ENCODE results near the gene ZBED4. TPM values are rescaled to one million over a fixed set of nuclear protein-coding genes. Genes with fewer than 3 reads are reported as not detected.

Gene ZBED4
- total and polyA plus RNA-seq, 4 experiments from 2014 or later: 6.7 to 18.6 (median 13.9) TPM

- peaks cover 62% of the 10 kb centered on the region in 2 donors for H3K36me3 Mint-ChIP-seq
- no peaks in the 10 kb centered on the region for H3K27me3 Mint-ChIP-seq
- ChIA-PET POLR2A (ENCODE audit: partially characterized antibody) (no interaction called here), CTCF (ENCODE audit: partially characterized antibody) (no interaction called here)
- H3K4me3 ChIP-seq (ENCODE audit: low read length in 2 of 2): no peak overlapping the region
- H3K9me3 Mint-ChIP-seq: no peaks in the 10 kb centered on the region
- H3K4me3 Mint-ChIP-seq: no peak overlapping the region
- no peak overlapping the region for H3K27ac ChIP-seq (ENCODE audit: low read depth, low read length)
- H3K27me3 ChIP-seq (ENCODE audit: insufficient read depth, low read length): no peaks in the 10 kb centered on the region
- H3K4me1 Mint-ChIP-seq: peaks cover 20 to 36% (median 28%) of the 10 kb centered on the region in 4 donors
- no peaks in the 10 kb centered on the region for H3K9me3 ChIP-seq (ENCODE audit: control insufficient read depth in 1 of 2, low read length in 2 of 2)
- peaks cover 23% of the 10 kb centered on the region for H3K4me1 ChIP-seq (ENCODE audit: insufficient read depth, low read length)
- intact Hi-C loops (cut with micrococcal nuclease): loop anchor here (10.0 kb wide), 1 partner anchor 120 kb away; no protein-coding TSS in a partner anchor
- peaks cover 35% of the 10 kb centered on the region for H3K36me3 ChIP-seq (ENCODE audit: insufficient read depth, low read length)
- peak overlapping the region in 1 of 7 donors; percentile 5 for H3K27ac Mint-ChIP-seq
- no peak for DNase-seq
These were observed 31.0 kb downstream of the ZBED4 start for GRCh38 chr22:49884503-49885260.

- CTCF ChIA-PET (ENCODE audit: partially characterized antibody): no interaction called here
- DNase-seq: no peak
- intact Hi-C loops (cut with micrococcal nuclease): loop anchor here (10.0 kb wide), 1 partner anchor 120 kb away; no protein-coding TSS in a partner anchor
- Mint-ChIP-seq H3K27me3 (no peaks in the 10 kb centered on the region), H3K4me3 (no peak overlapping the region), H3K36me3 (peaks cover 59 to 62% of the 10 kb centered on the region in 2 donors), H3K9me3 (no peaks in the 10 kb centered on the region), H3K4me1 (peaks cover 16 to 30% (median 23%) of the 10 kb centered on the region in 4 donors), H3K27ac (peak overlapping the region in 1 of 7 donors; percentile 15)
- H3K9me3 ChIP-seq (ENCODE audit: control insufficient read depth in 1 of 2, low read length in 2 of 2): no peaks in the 10 kb centered on the region
- no peaks in the 10 kb centered on the region for H3K27me3 ChIP-seq (ENCODE audit: insufficient read depth, low read length)
- POLR2A ChIA-PET (ENCODE audit: partially characterized antibody): no interaction called here
- no peak overlapping the region for H3K4me3 ChIP-seq (ENCODE audit: low read length in 2 of 2)
- H3K36me3 ChIP-seq (ENCODE audit: insufficient read depth, low read length): peaks cover 35% of the 10 kb centered on the region
- H3K4me1 ChIP-seq (ENCODE audit: insufficient read depth, low read length): peaks cover 19% of the 10 kb centered on the region
- no peak overlapping the region for H3K27ac ChIP-seq (ENCODE audit: low read depth, low read length)
These were observed 31.6 kb downstream of the ZBED4 start for GRCh38 chr22:49885281-49885680.

- Mint-ChIP-seq H3K27ac (peak overlapping the region in 1 of 7 donors; percentile 12), H3K27me3 (no peaks in the 10 kb centered on the region), H3K36me3 (peaks cover 57 to 64% of the 10 kb centered on the region in 2 donors), H3K4me1 (peaks cover 13 to 25% (median 20%) of the 10 kb centered on the region in 4 donors), H3K4me3 (no peak overlapping the region), H3K9me3 (no peaks in the 10 kb centered on the region)
- no peak for DNase-seq
- intact Hi-C loops (cut with micrococcal nuclease): loop anchor here (10.0 kb wide), 1 partner anchor 121 kb away; no protein-coding TSS in a partner anchor
- ChIA-PET POLR2A (ENCODE audit: partially characterized antibody) (no interaction called here), CTCF (ENCODE audit: partially characterized antibody) (no interaction called here)
- no peak overlapping the region for H3K4me3 ChIP-seq (ENCODE audit: low read length in 2 of 2)
- H3K27ac ChIP-seq (ENCODE audit: low read depth, low read length): no peak overlapping the region
- no peaks in the 10 kb centered on the region for H3K27me3 ChIP-seq (ENCODE audit: insufficient read depth, low read length)
- H3K4me1 ChIP-seq (ENCODE audit: insufficient read depth, low read length): peaks cover 13% of the 10 kb centered on the region
- peaks cover 35% of the 10 kb centered on the region for H3K36me3 ChIP-seq (ENCODE audit: insufficient read depth, low read length)
- no peaks in the 10 kb centered on the region for H3K9me3 ChIP-seq (ENCODE audit: control insufficient read depth in 1 of 2, low read length in 2 of 2)
These were observed 32.2 kb downstream of the ZBED4 start for GRCh38 chr22:49885881-49886280.

- Mint-ChIP-seq H3K9me3 (peaks cover 0 to 6% (median 0%) of the 10 kb centered on the region in 8 donors), H3K36me3 (peaks cover 63 to 69% of the 10 kb centered on the region in 2 donors), H3K27ac (peak overlapping the region in 1 of 7 donors; percentile 68), H3K27me3 (no peaks in the 10 kb centered on the region), H3K4me3 (peak overlapping the region in 1 of 8 donors; percentile 22), H3K4me1 (peaks cover 13 to 24% (median 19%) of the 10 kb centered on the region in 4 donors)
- Histone ChIP-seq H3K27me3 (ENCODE audit: insufficient read depth, low read length) (no peaks in the 10 kb centered on the region), H3K27ac (ENCODE audit: low read depth, low read length) (no peak overlapping the region), H3K36me3 (ENCODE audit: insufficient read depth, low read length) (peaks cover 35% of the 10 kb centered on the region), H3K4me3 (ENCODE audit: low read length in 2 of 2) (no peak overlapping the region), H3K4me1 (ENCODE audit: insufficient read depth, low read length) (peaks cover 7% of the 10 kb centered on the region), H3K9me3 (ENCODE audit: control insufficient read depth in 1 of 2, low read length in 2 of 2) (no peaks in the 10 kb centered on the region)
- ChIA-PET POLR2A (ENCODE audit: partially characterized antibody) (no interaction called here), CTCF (ENCODE audit: partially characterized antibody) (no interaction called here)
- intact Hi-C loops (cut with micrococcal nuclease): loop anchor here (10.0 kb wide), 1 partner anchor 122 kb away; no protein-coding TSS in a partner anchor
- no peak for DNase-seq
These were observed 32.9 kb downstream of the ZBED4 start for GRCh38 chr22:49886346-49887063.

GRCh38 chr22:49887064-49887451 lies 33.4 kb downstream of the ZBED4 start:
- H3K4me3 Mint-ChIP-seq: peak overlapping the region in 1 of 8 donors; percentile 22
- Histone ChIP-seq H3K4me3 (ENCODE audit: low read length in 2 of 2) (no peak overlapping the region), H3K36me3 (ENCODE audit: insufficient read depth, low read length) (peaks cover 35% of the 10 kb centered on the region), H3K27me3 (ENCODE audit: insufficient read depth, low read length) (no peaks in the 10 kb centered on the region), H3K9me3 (ENCODE audit: control insufficient read depth in 1 of 2, low read length in 2 of 2) (no peaks in the 10 kb centered on the region), H3K27ac (ENCODE audit: low read depth, low read length) (no peak overlapping the region), H3K4me1 (ENCODE audit: insufficient read depth, low read length) (peaks cover 2% of the 10 kb centered on the region)
- ChIA-PET CTCF (ENCODE audit: partially characterized antibody) (no interaction called here), POLR2A (ENCODE audit: partially characterized antibody) (no interaction called here)
- H3K36me3 Mint-ChIP-seq: peaks cover 65 to 71% of the 10 kb centered on the region in 2 donors
- no peaks in the 10 kb centered on the region for H3K27me3 Mint-ChIP-seq
- H3K27ac Mint-ChIP-seq: peak overlapping the region in 1 of 7 donors; percentile 22
- no peak for DNase-seq
- peaks cover 10 to 19% (median 14%) of the 10 kb centered on the region in 4 donors for H3K4me1 Mint-ChIP-seq
- H3K9me3 Mint-ChIP-seq: peaks cover 0 to 6% (median 0%) of the 10 kb centered on the region in 8 donors
- intact Hi-C loops (cut with micrococcal nuclease): loop anchor here (10.0 kb wide), 1 partner anchor 122 kb away; no protein-coding TSS in a partner anchor

- no peaks in the 10 kb centered on the region for H3K4me1 ChIP-seq (ENCODE audit: insufficient read depth, low read length)
- H3K9me3 ChIP-seq (ENCODE audit: control insufficient read depth in 1 of 2, low read length in 2 of 2): no peaks in the 10 kb centered on the region
- Mint-ChIP-seq H3K4me3 (no peak overlapping the region), H3K4me1 (peaks cover 6 to 14% (median 10%) of the 10 kb centered on the region in 4 donors), H3K27me3 (no peaks in the 10 kb centered on the region), H3K9me3 (peaks cover 0 to 6% (median 0%) of the 10 kb centered on the region in 8 donors), H3K36me3 (peaks cover 65 to 71% of the 10 kb centered on the region in 2 donors), H3K27ac (no peak overlapping the region)
- H3K36me3 ChIP-seq (ENCODE audit: insufficient read depth, low read length): peaks cover 35% of the 10 kb centered on the region
- H3K27me3 ChIP-seq (ENCODE audit: insufficient read depth, low read length): no peaks in the 10 kb centered on the region
- no peak for DNase-seq
- intact Hi-C loops (cut with micrococcal nuclease): loop anchor here (10.0 kb wide), 1 partner anchor 123 kb away; no protein-coding TSS in a partner anchor
- H3K4me3 ChIP-seq (ENCODE audit: low read length in 2 of 2): no peak overlapping the region
- CTCF ChIA-PET (ENCODE audit: partially characterized antibody): no interaction called here
- POLR2A ChIA-PET (ENCODE audit: partially characterized antibody): no interaction called here
- no peak overlapping the region for H3K27ac ChIP-seq (ENCODE audit: low read depth, low read length)
These were observed 34.1 kb downstream of the ZBED4 start for GRCh38 chr22:49887702-49888101.

- H3K4me1 Mint-ChIP-seq: peaks cover 5 to 8% (median 6%) of the 10 kb centered on the region in 4 donors
- H3K9me3 Mint-ChIP-seq: peaks cover 0 to 8% (median 3%) of the 10 kb centered on the region in 8 donors
- no peak overlapping the region for H3K27ac Mint-ChIP-seq
- no peak for DNase-seq
- H3K27ac ChIP-seq (ENCODE audit: low read depth, low read length): no peak overlapping the region
- H3K27me3 ChIP-seq (ENCODE audit: insufficient read depth, low read length): no peaks in the 10 kb centered on the region
- no peak overlapping the region for H3K4me3 ChIP-seq (ENCODE audit: low read length in 2 of 2)
- H3K4me3 Mint-ChIP-seq: no peak overlapping the region
- ChIA-PET CTCF (ENCODE audit: partially characterized antibody) (interaction anchor here (1.7 kb wide), 1 partner anchor 8 kb away, joined by 4 read pairs; no protein-coding TSS in a partner anchor), POLR2A (ENCODE audit: partially characterized antibody) (no interaction called here)
- no peaks in the 10 kb centered on the region for H3K4me1 ChIP-seq (ENCODE audit: insufficient read depth, low read length)
- no peaks in the 10 kb centered on the region for H3K9me3 ChIP-seq (ENCODE audit: control insufficient read depth in 1 of 2, low read length in 2 of 2)
- peaks cover 35% of the 10 kb centered on the region for H3K36me3 ChIP-seq (ENCODE audit: insufficient read depth, low read length)
- peaks cover 56 to 70% of the 10 kb centered on the region in 2 donors for H3K36me3 Mint-ChIP-seq
- H3K27me3 Mint-ChIP-seq: no peaks in the 10 kb centered on the region
- intact Hi-C loops (cut with micrococcal nuclease): loop anchor here (10.0 kb wide), 1 partner anchor 124 kb away; no protein-coding TSS in a partner anchor
These were observed 35.4 kb downstream of the ZBED4 start for GRCh38 chr22:49889071-49889470.

Measured in CD4-positive, alpha-beta memory T cell (primary cell).